Measurements from ENCODE around the gene SH2B2.

- TF ChIP-seq CTCF (conservative IDR thresholded peaks at IDR 0.05; ENCODE audit: low read depth, low read length) (no peak), EZH2phosphoT487 (IDR thresholded peaks at IDR 0.05; ENCODE audit: borderline replicate concordance, low read length) (no peak), EZH2 (IDR thresholded peaks at IDR 0.05; ENCODE audit: low read length, unreplicated experiment) (no peak)
These were observed 33.5 kb downstream of the SH2B2 start for GRCh38 chr7:102320181-102320580.

All from PC-3 (cell line).